Sigmoid colon (tissue), 4 donors: ENCODE data around the gene CCNA2.

Experiments
- POLR2A ChIP-seq, 2 donors: fragments of 450-650 bp; IDR thresholded peaks; one replicate each; pipeline ENCODE4 v1.6.1; 2016; ENCODE audit warnings: antibody characterized with exemption in 2 of 2, mild to moderate bottlenecking in 2 of 2, moderate library complexity in 2 of 2
- POLR2AphosphoS5 ChIP-seq, 4 donors: sonication (generic); formaldehyde crosslinking; IDR thresholded peaks; one replicate each; pipeline ENCODE4 v1.6.1; 2017; ENCODE audit warnings: antibody characterized with exemption in 4 of 4

- peak in 2 of 4 donors; percentile 6 to 32 for TF ChIP-seq POLR2AphosphoS5 (IDR thresholded peaks at IDR 0.05)
- TF ChIP-seq POLR2A (IDR thresholded peaks at IDR 0.05) = no peak
Measured at GRCh38 chr4:121784975-121785374, 38.7 kb downstream of the CCNA2 start.
